HEK293T (cell line): Measurements from ENCODE around the gene RHEX.

Source experiments
- ELF4 ChIP-seq: fragments of 450-650 bp; IDR thresholded peaks from 2 replicates; pipeline ENCODE4 v1.6.1; 2017; ENCODE audit warnings: antibody characterized with exemption
- FOXK2 ChIP-seq: fragments of 450-650 bp; IDR thresholded peaks from 2 replicates; pipeline ENCODE4 v1.6.1; 2016; ENCODE audit warnings: mild to moderate bottlenecking
- SUZ12 ChIP-seq: fragments of 450-650 bp; IDR thresholded peaks from 2 replicates; pipeline ENCODE4 v1.6.1; 2016; ENCODE audit warnings: mild to moderate bottlenecking
- ZNF384 ChIP-seq: fragments of 450-650 bp; IDR thresholded peaks from 2 replicates; pipeline ENCODE4 v1.6.1; 2016

DNA sequence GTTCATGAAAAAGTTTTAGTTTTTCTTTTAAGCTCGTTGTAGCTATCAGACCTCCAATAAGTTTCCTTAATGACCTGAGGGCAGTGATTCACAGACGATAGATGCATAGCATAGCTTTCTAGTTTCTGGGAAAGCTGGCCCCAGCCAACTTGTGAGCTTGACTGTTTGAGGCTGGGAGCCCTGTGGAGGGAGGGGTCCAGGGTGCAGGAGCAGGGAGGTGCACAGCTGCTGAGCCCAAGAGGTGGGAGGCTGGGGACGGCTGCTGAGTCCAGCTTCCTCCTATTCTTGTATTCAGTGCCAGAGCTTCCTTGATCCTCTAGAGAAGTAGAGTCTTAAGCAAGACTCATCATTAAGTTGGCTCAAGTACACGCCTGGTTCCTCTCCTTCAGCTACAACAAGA, 75.2 kb downstream of the RHEX start:
- TF ChIP-seq FOXK2 = no peak
- TF ChIP-seq SUZ12 = no peak
- TF ChIP-seq ELF4 = no peak
- TF ChIP-seq ZNF384 = no peak
